Trophoblast cell (in vitro differentiated cells and primary cell): ENCODE results near the gene GNAT1.

ENCODE experiments used
- DNase-seq, 2 donors: peaks; one replicate each; pipeline ENCODE4 v3.0.0-alpha.2; 2016
- H2AFZ ChIP-seq: 2 replicates; pipeline ENCODE4 v1.6.1; 2013; ENCODE audit warnings: low read length, moderate library complexity, mild to moderate bottlenecking; ENCODE audit not compliant: insufficient read depth, poor library complexity
- H2AK5ac ChIP-seq: 2 replicates; pipeline ENCODE4 v1.6.1; 2013; ENCODE audit warnings: mild to moderate bottlenecking, low read length
- H2BK120ac ChIP-seq: 2 replicates; pipeline ENCODE4 v1.6.1; 2013; ENCODE audit warnings: low read length, mild to moderate bottlenecking, moderate library complexity; ENCODE audit not compliant: insufficient read depth, poor library complexity
- H2BK12ac ChIP-seq: 2 replicates; pipeline ENCODE4 v1.6.1; 2013; ENCODE audit warnings: mild to moderate bottlenecking, low read length, moderate library complexity
- H2BK5ac ChIP-seq: 2 replicates; pipeline ENCODE4 v1.6.1; 2013; ENCODE audit warnings: low read length, low read depth, moderate library complexity, mild to moderate bottlenecking; ENCODE audit not compliant: poor library complexity
- H3K14ac ChIP-seq: 2 replicates; pipeline ENCODE4 v1.6.1; 2013; ENCODE audit warnings: mild to moderate bottlenecking, low read length
- H3K18ac ChIP-seq: 2 replicates; pipeline ENCODE4 v1.6.1; 2013; ENCODE audit warnings: mild to moderate bottlenecking, low read length
- H3K23ac ChIP-seq: 2 replicates; pipeline ENCODE4 v1.6.1; 2013; ENCODE audit warnings: low read length
- H3K27ac ChIP-seq: 2 replicates; pipeline ENCODE4 v1.5.1; 2013; ENCODE audit warnings: low read depth, mild to moderate bottlenecking, inconsistent platforms, low read length, moderate library complexity
- H3K27me3 ChIP-seq: 2 replicates; pipeline ENCODE4 v1.6.1; 2013; ENCODE audit warnings: inconsistent platforms, mild to moderate bottlenecking, low read length, moderate library complexity; ENCODE audit not compliant: insufficient read depth
- H3K36me3 ChIP-seq, 2 experiments: 1 replicate in 1 of 2; 2 replicates in 1 of 2; pipeline ENCODE4 v1.6.1; 2013; ENCODE audit warnings: low read length in 2 of 2, mild to moderate bottlenecking in 2 of 2, moderate library complexity in 1 of 2; ENCODE audit not compliant: insufficient read depth in 2 of 2, control insufficient read depth in 1 of 2
- H3K4ac ChIP-seq: 2 replicates; pipeline ENCODE4 v1.6.1; 2013; ENCODE audit warnings: low read depth, mild to moderate bottlenecking, low read length, moderate library complexity
- H3K4me1 ChIP-seq, 2 experiments: 1 replicate in 1 of 2; 2 replicates in 1 of 2; pipeline ENCODE4 v1.6.1; 2013; ENCODE audit warnings: low read length in 2 of 2, mild to moderate bottlenecking in 2 of 2, moderate library complexity in 1 of 2; ENCODE audit not compliant: insufficient read depth in 2 of 2, control insufficient read depth in 1 of 2
- H3K4me2 ChIP-seq: 2 replicates; pipeline ENCODE4 v1.6.1; 2013; ENCODE audit warnings: inconsistent platforms, mild to moderate bottlenecking, low read length, moderate library complexity
- H3K4me3 ChIP-seq: 2 replicates; pipeline ENCODE4 v1.5.1; 2013; ENCODE audit warnings: mild to moderate bottlenecking, low read depth, low read length, inconsistent platforms
- H3K79me1 ChIP-seq: one replicate; pipeline ENCODE4 v1.6.1; 2013; ENCODE audit warnings: low read length
- H3K79me2 ChIP-seq: 2 replicates; pipeline ENCODE4 v1.6.1; 2013; ENCODE audit warnings: low read length, mild to moderate bottlenecking; ENCODE audit not compliant: control insufficient read depth, insufficient read depth, poor library complexity
- H3K9ac ChIP-seq: 2 replicates; pipeline ENCODE4 v1.6.1; 2013; ENCODE audit warnings: mild to moderate bottlenecking, low read length
- H3K9me3 ChIP-seq: 2 replicates; pipeline ENCODE4 v1.6.1; 2013; ENCODE audit warnings: low read depth, mild to moderate bottlenecking, control low read depth, inconsistent platforms, low read length; ENCODE audit not compliant: insufficient read depth
- H4K12ac ChIP-seq: 2 replicates; pipeline ENCODE4 v1.6.1; 2013; ENCODE audit warnings: low read depth, mild to moderate bottlenecking, low read length, moderate library complexity
- H4K8ac ChIP-seq: 2 replicates; pipeline ENCODE4 v1.6.1; 2013; ENCODE audit warnings: low read depth, mild to moderate bottlenecking, low read length, moderate library complexity
- H4K91ac ChIP-seq: one replicate; pipeline ENCODE4 v1.6.1; 2013; ENCODE audit warnings: low read depth, mild to moderate bottlenecking, low read length, moderate library complexity
- WGBS: extraction: QIAGEN DNeasy Blood & Tissue Kit; methylation state at CpG from one replicate; pipeline ENCODE4 v1.1.7; 2013; ENCODE audit warnings: missing lambda C conversion rate; ENCODE audit not compliant: insufficient read length, insufficient coverage; ENCODE audit errors: extremely low coverage; 5-methylcytosine and 5-hydroxymethylcytosine counted together

The GNAT1 gene

DNA sequence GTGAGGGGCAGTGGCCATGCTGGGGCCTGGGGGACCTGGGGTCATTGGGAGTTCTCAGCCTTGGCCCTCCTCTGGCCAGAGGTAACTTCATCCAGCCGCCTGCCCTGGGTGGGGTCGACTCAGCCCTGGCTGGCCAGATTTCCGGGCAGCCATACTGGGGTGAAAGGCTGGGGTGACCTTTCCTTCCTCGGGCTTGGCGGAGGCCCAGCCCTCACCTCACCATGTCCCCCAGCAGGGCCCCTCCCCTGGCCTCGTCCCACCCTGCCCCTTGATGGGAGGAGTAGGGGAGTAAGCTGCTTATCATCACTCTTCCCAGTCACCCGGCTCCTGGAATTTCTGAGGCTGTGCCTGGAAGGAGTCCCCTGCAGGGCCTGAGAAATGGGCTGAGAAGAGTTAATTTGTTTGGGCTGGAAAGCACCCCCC lies 30.8 kb upstream of the GNAT1 start:
- no peak overlapping the region for H2BK12ac ChIP-seq
- H2AFZ ChIP-seq = no peak overlapping the region
- H4K91ac ChIP-seq = no peak overlapping the region
- H3K79me2 ChIP-seq = peaks cover 5% of the 10 kb centered on the region
- H3K9me3 ChIP-seq = peaks cover 4% of the 10 kb centered on the region
- DNase-seq = no peak
- H3K14ac ChIP-seq = no peak overlapping the region
- peaks cover 9% of the 10 kb centered on the region for H3K79me1 ChIP-seq
- no peak overlapping the region for H4K12ac ChIP-seq
- peaks cover 12 to 23% of the 10 kb centered on the region in 2 experiments for H3K4me1 ChIP-seq
- H3K4ac ChIP-seq = no peak overlapping the region
- no peak overlapping the region for H2AK5ac ChIP-seq
- H3K23ac ChIP-seq = no peak overlapping the region
- no peak overlapping the region for H3K4me2 ChIP-seq
- H2BK120ac ChIP-seq = no peak overlapping the region
- H3K36me3 ChIP-seq = peaks cover 21 to 25% of the 10 kb centered on the region in 2 experiments
- no peaks in the 10 kb centered on the region for H3K27me3 ChIP-seq
- H3K4me3 ChIP-seq = no peak overlapping the region
- no peak overlapping the region for H3K27ac ChIP-seq
- no peak overlapping the region for H4K8ac ChIP-seq
- H3K9ac ChIP-seq = no peak overlapping the region
- no CpG with 5 or more reads among the region's 7 CpGs for WGBS
- H2BK5ac ChIP-seq = no peak overlapping the region
- no peak overlapping the region for H3K18ac ChIP-seq

DNA sequence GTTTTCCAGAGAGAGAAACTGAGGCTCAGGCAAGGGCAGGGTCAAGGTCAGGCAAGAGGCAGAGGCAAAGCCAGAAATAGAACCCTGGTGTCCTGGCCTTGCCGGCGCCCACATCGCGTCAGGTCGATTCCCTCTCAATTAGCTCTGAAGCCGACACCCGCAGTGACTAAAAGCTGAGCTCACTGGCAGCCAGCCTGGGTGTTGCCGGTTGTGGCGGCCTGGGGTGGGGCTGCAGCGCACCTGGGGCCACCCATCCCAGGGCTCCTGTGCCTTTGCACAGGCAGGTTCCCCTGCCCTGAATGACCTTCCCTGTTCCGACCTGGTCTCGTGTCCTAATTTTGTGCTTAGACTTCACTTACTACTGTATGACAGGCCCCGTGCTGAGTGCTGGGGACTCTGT lies 30.1 kb upstream of the GNAT1 start:
- no CpG with 5 or more reads among the region's 13 CpGs for WGBS
- Histone ChIP-seq H3K9ac (no peak overlapping the region), H3K79me1 (peaks cover 7% of the 10 kb centered on the region), H4K8ac (no peak overlapping the region), H2BK120ac (no peak overlapping the region), H3K27ac (no peak overlapping the region), H3K36me3 (peaks cover 21 to 25% of the 10 kb centered on the region in 2 experiments), H4K91ac (no peak overlapping the region), H2AK5ac (no peak overlapping the region), H3K4ac (no peak overlapping the region), H3K27me3 (no peaks in the 10 kb centered on the region), H3K4me1 (peaks cover 12 to 23% of the 10 kb centered on the region in 2 experiments), H2BK12ac (no peak overlapping the region), H3K18ac (no peak overlapping the region), H3K14ac (no peak overlapping the region), H3K79me2 (peaks cover 2% of the 10 kb centered on the region), H2BK5ac (no peak overlapping the region), H3K4me2 (no peak overlapping the region), H2AFZ (no peak overlapping the region), H3K4me3 (no peak overlapping the region), H4K12ac (no peak overlapping the region), H3K23ac (no peak overlapping the region), H3K9me3 (peaks cover 4% of the 10 kb centered on the region)
- DNase-seq = no peak

DNA sequence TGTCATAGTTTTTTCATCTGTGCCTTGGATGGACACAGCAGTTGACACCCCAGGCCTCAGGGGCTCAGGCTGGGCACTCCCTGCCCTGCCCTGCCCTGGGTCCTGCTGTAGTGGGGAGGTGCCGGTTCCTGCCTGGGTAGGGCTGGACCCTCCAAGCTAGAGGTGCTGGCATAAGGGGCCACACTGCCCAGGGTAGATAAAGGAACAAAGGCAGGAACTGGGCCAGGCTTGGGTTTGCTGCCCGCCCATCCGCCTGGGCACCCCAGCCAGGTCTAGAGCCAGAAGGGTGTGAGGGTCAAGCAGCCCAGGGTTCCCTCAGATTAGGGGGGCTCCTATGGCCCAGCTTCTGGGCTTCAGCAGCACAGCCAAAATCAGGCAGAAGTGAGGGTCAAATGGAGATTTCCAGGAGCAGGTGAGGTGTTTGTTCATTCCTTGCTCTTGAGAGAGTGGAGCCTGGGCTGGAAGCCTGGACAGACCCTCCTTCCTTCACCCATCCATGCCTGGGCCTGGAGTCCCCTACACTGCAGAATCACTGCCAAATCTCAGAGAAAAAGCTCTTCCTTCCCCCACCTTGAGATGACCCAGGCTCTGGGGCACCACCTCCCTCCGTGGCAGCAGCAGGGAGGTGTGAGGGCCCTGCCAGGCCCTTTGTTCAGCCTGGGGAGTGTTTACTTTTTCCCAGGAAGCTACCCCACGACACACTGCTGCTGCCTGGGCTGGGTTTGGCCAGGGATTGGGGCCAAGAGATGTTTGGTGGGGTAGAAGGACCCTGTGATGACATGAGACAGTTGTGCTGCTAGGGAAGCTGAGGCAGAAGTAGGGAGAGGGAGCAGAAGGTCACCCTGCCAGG lies 29.2 kb upstream of the GNAT1 start:
- Histone ChIP-seq H3K23ac (no peak overlapping the region), H2AK5ac (no peak overlapping the region), H3K4me3 (no peak overlapping the region), H4K12ac (no peak overlapping the region), H3K79me1 (peaks cover 2% of the 10 kb centered on the region), H3K9ac (no peak overlapping the region), H3K4me2 (no peak overlapping the region), H2AFZ (no peak overlapping the region), H3K27ac (no peak overlapping the region), H4K8ac (no peak overlapping the region), H3K4me1 (peaks cover 16 to 24% of the 10 kb centered on the region in 2 experiments), H4K91ac (no peak overlapping the region), H2BK120ac (no peak overlapping the region), H3K79me2 (no peaks in the 10 kb centered on the region), H3K14ac (no peak overlapping the region), H3K27me3 (no peaks in the 10 kb centered on the region), H3K18ac (no peak overlapping the region), H2BK5ac (no peak overlapping the region), H3K36me3 (peaks cover 21 to 27% of the 10 kb centered on the region in 2 experiments), H3K9me3 (peaks cover 4% of the 10 kb centered on the region), H2BK12ac (no peak overlapping the region), H3K4ac (no peak overlapping the region)
- no CpG with 5 or more reads among the region's 5 CpGs for WGBS
- DNase-seq = no peak

DNA sequence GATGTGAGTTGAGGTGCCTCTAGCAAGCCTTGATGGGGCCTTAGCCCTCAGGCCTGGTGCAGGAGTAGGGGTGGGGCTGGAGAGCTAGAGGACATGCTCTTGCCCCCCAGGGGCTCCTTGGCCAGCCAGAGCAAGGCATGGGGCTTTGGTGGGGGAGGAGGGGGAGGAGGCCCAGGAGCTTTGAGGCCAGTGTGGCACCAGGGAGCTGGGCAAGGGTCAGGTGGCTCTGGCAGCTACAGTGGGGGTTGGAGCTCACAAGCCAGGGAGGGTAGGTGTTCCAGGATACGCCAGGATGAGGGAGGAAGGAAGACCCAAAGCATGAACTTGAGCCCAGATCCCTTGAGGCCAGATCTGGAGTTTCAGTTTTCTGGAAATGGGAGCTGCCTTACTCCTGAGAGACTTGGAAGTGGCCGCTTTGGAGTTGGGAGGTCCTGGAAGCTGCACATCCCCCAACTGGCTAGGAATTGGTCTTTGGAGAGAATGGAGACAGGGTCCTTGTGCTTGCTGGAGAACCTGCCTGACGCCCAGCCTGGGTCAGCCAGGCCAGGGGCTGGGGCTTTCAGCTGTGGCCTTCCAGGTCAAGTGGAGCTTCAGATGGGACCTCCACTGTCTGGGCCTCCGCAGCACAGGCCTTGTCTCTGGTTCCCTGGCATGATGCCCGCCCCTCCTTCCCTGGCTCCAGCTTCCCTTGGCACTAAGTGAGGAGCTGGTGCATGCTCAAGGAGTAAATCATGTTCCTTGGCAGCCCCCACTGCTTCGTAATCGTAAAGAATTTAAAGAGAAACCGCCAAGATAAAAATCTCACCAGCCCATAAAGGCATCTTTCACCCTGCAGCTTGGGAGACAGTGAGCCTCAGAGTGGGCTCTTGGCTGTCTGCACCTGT lies 27.6 kb upstream of the GNAT1 start:
- H3K4ac ChIP-seq = no peak overlapping the region
- peaks cover 2% of the 10 kb centered on the region for H3K79me1 ChIP-seq
- no peak overlapping the region for H3K18ac ChIP-seq
- H4K12ac ChIP-seq = no peak overlapping the region
- H3K79me2 ChIP-seq = no peaks in the 10 kb centered on the region
- no peaks in the 10 kb centered on the region for H3K27me3 ChIP-seq
- H2BK5ac ChIP-seq = no peak overlapping the region
- no peak overlapping the region for H3K27ac ChIP-seq
- H3K4me2 ChIP-seq = no peak overlapping the region
- H4K8ac ChIP-seq = no peak overlapping the region
- peaks cover 21 to 27% of the 10 kb centered on the region in 2 experiments for H3K36me3 ChIP-seq
- no peak overlapping the region for H2AFZ ChIP-seq
- H3K14ac ChIP-seq = no peak overlapping the region
- H4K91ac ChIP-seq = no peak overlapping the region
- no peak overlapping the region for H3K23ac ChIP-seq
- peaks cover 13 to 16% of the 10 kb centered on the region in 2 experiments for H3K4me1 ChIP-seq
- WGBS = no CpG with 5 or more reads among the region's 8 CpGs
- H2AK5ac ChIP-seq = no peak overlapping the region
- no peak overlapping the region for H3K4me3 ChIP-seq
- no peak for DNase-seq
- no peak overlapping the region for H3K9ac ChIP-seq
- H2BK120ac ChIP-seq = no peak overlapping the region
- H2BK12ac ChIP-seq = no peak overlapping the region
- H3K9me3 ChIP-seq = peaks cover 4% of the 10 kb centered on the region
